Muscle of back (tissue), 11 donors: ENCODE measurements around the gene STK25. TPM values are rescaled to one million over a fixed set of nuclear protein-coding genes. Genes with fewer than 3 reads are reported as not detected.

Experiments
- DNase-seq, 3 donors: peaks; one replicate each; pipeline versions ENCODE4 v3.0.0 to v3.0.0-alpha.2; 2013
- polyA plus RNA-seq, 10 donors: library from polyadenylated mRNA; unstranded; fragments of 120-200 nt; gene quantifications; one replicate each; pipeline ENCODE4 v1.2.1, GENCODE V29; 2013; ENCODE audit not compliant: insufficient read length in 10 of 10

The STK25 gene
- polyA plus RNA-seq, 10 donors: 242 to 298 (median 267) TPM

DNA sequence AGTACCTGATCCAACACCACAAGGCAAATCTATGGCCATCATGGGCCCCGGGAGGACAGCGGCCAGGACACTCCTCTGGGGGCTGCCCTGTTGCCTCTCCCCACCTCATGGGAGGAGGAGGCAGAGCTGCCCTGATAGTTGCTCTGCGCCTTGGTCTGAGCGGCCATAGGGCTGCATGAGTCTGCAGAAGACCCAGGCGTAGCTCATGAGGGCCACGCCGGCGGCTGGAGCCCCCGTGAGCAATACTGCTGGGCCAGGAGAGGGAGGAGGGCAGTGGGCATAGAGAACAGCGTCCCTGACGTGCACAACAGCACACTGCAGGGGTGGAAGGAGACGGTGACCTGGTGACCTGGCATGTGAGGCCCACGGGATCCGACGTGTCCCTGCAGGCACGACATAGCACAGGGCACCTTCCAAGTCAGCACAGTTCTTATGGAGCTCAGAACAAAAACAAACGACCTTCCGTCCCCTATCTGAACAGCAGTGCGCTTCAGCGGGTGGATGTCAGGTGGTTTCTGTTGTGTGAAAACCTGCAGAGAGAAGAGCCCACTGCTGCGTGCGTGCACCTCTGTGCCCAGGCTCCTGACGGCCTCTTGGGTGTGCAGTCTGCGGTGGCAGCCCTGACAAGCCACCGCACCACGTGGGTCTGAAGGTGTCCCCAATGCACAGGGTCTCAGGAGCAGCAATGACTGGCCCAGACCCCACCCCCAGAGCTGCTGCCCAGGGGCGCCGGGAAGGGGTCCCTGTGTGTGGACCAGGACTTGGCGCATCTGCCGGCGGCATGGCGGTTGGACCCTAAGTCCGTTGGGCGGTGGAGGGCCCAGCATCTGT is 13.0 kb downstream of the STK25 start:
- DNase-seq: no peak

- no peak for DNase-seq
These were observed 14.0 kb downstream of the STK25 start for GRCh38 chr2:241494311-241494908.

GRCh38 chr2:241493092-241493491 is 15.3 kb downstream of the STK25 start:
- DNase-seq: no peak

- no peak for DNase-seq
These were observed 16.2 kb downstream of the STK25 start for GRCh38 chr2:241492174-241492565.

GRCh38 chr2:241491549-241492173 is 16.7 kb downstream of the STK25 start:
- no peak for DNase-seq

DNA sequence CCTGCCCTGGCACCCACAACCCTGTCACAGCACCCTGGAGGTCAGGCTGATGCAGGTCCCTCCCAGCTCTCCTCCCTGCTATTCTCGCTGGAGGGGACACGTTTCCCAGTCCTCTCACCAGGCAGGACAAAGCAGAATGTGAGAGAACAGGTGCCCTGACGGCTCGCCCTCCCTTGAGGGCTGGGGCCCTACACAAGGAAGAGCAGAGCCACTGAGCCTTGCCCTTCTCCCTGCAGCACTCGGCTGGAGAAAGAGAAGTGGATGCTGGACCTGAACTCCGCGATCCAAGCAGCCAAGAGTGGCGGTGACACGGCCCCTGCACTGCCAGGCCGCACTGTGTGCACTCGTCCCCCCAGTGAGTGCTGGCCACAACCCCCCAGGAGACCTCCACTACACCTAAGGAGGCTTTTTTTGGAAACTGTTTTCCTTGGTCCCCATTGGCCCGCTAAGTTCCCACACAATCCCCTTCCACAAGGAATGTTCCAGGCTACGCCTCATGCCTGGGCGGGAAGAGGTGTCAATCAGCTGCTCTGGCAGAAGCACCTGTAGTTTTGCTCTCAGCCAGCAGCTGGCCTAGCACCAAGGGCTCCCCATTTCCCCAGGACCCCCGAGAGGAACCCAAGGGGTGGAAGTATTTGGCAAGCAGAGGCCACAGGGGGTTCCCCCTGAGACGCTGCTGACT is 17.4 kb downstream of the STK25 start:
- no peak for DNase-seq

DNA sequence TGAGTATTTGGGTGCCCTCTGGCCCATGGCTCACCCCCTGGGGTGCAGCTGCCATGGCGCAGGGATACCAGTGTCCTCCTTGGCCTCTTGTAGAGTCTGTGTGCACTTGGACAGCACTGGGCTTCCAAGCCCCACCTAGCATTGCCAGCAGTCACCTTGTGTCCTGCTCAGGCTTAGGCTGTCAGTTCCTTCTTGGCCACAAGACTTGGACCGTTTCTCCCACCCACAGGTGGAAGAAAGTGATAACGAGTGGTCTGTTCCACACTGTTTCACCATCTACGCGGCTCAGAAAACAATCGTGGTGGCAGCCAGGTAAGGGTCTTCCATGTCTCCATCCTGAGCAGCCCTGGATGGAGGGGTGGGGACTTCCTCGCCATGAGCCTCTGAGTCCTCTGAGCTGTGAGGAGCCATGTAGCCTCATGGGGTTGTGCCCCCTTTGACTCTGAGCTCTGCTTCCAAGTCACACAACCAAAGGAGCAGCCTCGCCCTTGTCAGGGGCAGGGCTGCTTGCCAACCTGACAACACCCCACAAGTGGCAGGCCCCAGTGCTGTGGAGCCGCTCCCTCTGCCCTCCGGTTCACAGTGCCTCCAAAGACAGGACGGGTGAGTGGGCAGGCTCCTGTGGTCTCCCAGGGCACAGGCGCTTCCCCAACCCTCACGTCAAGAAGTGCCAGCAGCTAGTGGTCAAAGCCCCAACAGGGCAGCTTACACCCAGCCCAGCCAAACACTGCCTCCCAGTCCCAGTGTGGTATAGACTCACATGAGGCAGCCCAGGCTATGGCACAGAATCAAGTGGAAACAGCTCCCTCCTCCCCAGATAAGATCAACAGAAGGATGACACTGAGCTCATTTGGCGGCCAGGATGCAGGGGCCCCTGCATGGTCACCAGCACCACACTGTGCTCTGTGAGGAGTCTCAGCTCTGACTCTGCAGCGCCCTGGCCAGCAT is 18.4 kb downstream of the STK25 start:
- DNase-seq: no peak

GRCh38 chr2:241489088-241489487 is 19.3 kb downstream of the STK25 start:
- DNase-seq: no peak

DNA sequence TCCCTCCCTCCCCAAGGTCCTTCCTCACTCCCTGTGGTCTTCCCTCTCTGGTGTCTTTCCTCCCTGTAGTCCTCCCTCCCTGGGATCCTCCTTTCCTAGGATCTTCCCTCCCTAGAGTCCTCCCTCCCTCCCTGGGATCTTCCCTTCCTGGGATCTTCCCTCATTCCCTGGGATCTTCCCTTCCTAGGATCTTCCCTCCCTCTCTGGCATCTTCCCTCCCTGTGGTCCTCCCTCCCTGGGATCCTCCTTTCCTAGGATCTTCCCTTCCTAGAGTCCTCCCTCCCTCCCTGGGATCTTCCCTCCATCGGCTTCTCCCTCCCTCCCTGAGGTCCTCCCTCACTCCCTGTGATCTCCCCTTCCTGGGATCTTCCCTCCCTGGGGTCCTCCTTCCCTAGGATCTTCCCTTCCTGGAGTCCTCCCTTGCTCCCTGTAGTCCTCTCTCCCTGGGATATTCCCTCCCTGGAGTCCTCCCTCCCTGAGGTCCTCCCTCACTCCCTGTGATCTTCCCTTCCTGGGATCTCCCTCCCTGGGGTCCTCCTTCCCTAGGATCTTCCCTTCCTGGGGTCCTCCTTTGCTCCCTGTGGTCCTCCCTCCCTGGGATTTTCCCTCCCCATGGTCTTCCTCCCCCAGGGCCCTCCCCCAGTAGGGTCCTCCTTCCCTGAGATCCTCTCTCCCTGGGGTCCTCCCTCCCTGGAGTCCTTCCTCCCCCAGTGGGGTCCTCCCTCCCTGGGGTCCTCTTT is 23.0 kb downstream of the STK25 start:
- no peak for DNase-seq

DNA sequence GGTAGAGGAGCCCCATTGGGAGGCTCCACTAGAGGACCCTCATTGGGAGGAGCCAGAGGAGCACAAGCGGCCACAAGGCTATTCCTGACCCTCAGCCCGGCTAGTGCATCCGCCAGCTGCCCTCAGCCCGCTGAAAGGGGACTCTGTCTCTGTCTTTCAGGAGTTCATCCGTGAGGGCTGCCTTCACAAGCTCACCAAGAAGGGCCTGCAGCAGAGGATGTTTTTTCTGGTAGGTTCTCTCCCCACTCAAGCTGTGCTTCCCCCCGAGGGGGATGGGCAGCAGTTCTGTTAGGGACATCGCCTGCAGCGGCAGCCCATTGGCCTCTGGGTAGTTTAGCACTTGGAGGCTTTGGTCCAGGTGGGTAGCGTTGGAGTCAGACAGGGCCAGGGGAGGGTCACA is 25.1 kb downstream of the STK25 start:
- no peak for DNase-seq

- DNase-seq: no peak
These were observed 26.0 kb downstream of the STK25 start for GRCh38 chr2:241482126-241482955.

GRCh38 chr2:241481687-241482086 is 26.7 kb downstream of the STK25 start:
- DNase-seq: no peak

- no peak for DNase-seq
These were observed 29.1 kb downstream of the STK25 start for GRCh38 chr2:241479026-241479898.

- no peak for DNase-seq
These were observed 30.2 kb downstream of the STK25 start for GRCh38 chr2:241478166-241478565.

- no peak for DNase-seq
These were observed 33.1 kb downstream of the STK25 start for GRCh38 chr2:241475267-241475666.

DNA sequence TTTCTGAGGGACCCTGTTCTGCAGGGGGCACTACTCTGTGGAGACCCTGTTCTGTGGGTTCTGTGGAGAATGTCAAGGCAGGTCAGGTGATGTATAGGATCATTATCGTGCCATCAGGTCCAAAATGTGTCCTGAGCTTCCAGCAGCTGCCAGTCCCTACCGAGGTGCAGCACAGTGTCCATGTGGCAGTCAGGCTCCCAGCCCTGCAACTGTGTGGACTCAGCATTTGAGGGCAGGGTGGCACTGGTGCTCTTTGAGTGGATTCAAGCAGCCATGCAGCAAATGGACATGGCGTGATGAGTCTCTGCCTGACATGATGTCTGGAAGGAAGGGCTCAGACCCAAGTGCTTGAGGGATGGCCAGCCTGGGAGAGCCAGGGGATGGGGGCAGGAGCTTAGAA is 35.0 kb downstream of the STK25 start:
- DNase-seq: no peak

DNA sequence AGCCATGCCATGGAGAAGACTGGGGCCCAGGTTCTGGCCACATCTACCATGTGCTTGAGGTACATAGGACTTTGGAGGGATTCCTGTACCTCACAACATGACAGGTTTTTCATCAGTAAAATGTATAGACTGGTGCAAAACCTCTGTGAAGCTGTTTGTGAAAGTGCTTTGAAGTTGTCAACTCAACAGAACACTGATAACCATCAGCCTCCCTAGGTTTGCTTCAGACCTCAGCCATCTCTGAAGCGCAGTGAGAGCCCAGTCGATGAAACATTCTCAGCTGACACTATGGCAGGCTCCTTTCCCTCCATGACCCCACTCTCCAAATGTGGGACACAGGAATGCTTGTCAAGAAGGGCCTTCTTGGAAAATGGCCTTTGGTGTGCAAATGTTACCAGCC is 38.6 kb downstream of the STK25 start:
- DNase-seq: no peak

- no peak for DNase-seq
These were observed 40.0 kb downstream of the STK25 start for GRCh38 chr2:241468476-241468781.
